ENCODE results near the gene CRYBG1. TPM values are rescaled to one million over a fixed set of nuclear protein-coding genes. Genes with fewer than 3 reads are reported as not detected.

Gene CRYBG1
- total and polyA plus RNA-seq, 2 of the 4 experiments (the other 2 are of a cell fraction) = 0.38 to 1.1 TPM

GRCh38 chr6:106446287-106446885, 85.9 kb downstream of the CRYBG1 start:
- Histone ChIP-seq H4K91ac (ENCODE audit: insufficient read depth, low read depth, low read length) (no peak overlapping the region), H3K56ac (ENCODE audit: extremely low read depth, insufficient read depth, low read length) (no peak overlapping the region), H2AFZ (replicated peaks; ENCODE audit: low read length, poor library complexity) (no peak overlapping the region), H2BK15ac (ENCODE audit: low read depth, low read length) (no peak overlapping the region), H3K4me1 (ENCODE audit: control insufficient read depth, insufficient read depth, low read length) (no peaks in the 10 kb centered on the region), H4K8ac (ENCODE audit: low read depth in 2 of 2, low read length in 2 of 2) (no peak overlapping the region), H3K4me3 (ENCODE audit: insufficient read depth, low read depth, low read length) (no peak overlapping the region), H3K9ac (ENCODE audit: low read depth, low read length) (no peak overlapping the region), H3K27ac (ENCODE audit: insufficient read depth, low read length) (no peak overlapping the region), H3K18ac (ENCODE audit: low read depth, low read length) (no peak overlapping the region), H3K27me3 (ENCODE audit: control insufficient read depth, insufficient read depth, low read length) (peaks cover 17% of the 10 kb centered on the region), H2BK5ac (ENCODE audit: low read depth, low read length, poor library complexity, severe bottlenecking) (no peak overlapping the region), H2AK5ac (ENCODE audit: low read depth, low read length) (no peak overlapping the region), H3K9me3 (ENCODE audit: control insufficient read depth, insufficient read depth, low read length) (no peaks in the 10 kb centered on the region), H3K4me2 (ENCODE audit: low read depth, low read length) (no peak overlapping the region), H3K79me1 (ENCODE audit: low read depth in 1 of 2, low read length in 2 of 2) (no peaks in the 10 kb centered on the region), H2BK120ac (ENCODE audit: low read depth, low read length) (no peak overlapping the region), H4K20me1 (ENCODE audit: insufficient read depth, low read length) (no peaks in the 10 kb centered on the region), H3K4ac (ENCODE audit: low read depth, low read length) (no peak overlapping the region), H3K23ac (ENCODE audit: low read depth, low read length) (no peak overlapping the region), H3K14ac (replicated peaks; ENCODE audit: low read depth, low read length) (no peak overlapping the region), H4K5ac (ENCODE audit: low read depth, low read length) (no peak overlapping the region), H2AK9ac (replicated peaks; ENCODE audit: low read depth, low read length, poor library complexity) (no peak overlapping the region), H3K9me1 (ENCODE audit: insufficient read depth, low read length) (no peaks in the 10 kb centered on the region), H3K36me3 (ENCODE audit: control insufficient read depth, insufficient read depth, low read length) (no peaks in the 10 kb centered on the region), H2BK20ac (ENCODE audit: low read depth, low read length) (no peak overlapping the region)
- dilution Hi-C loops (cut with HindIII; ENCODE audit: low sequenced_read_pairs, unreplicated experiment) = loop anchor here (25.0 kb wide), 1 partner anchor 116 kb away; no protein-coding TSS in a partner anchor
- in situ Hi-C loops (cut with MboI; ENCODE audit: low sequenced_read_pairs) = loop anchor here (5.0 kb wide), 2 partner anchors 121 to 536 kb away; no protein-coding TSS in a partner anchor
- POLR2A ChIA-PET (ENCODE audit: unreplicated experiment) = no interaction called here
- intact Hi-C loops (cut with micrococcal nuclease) = loop anchor here (1.0 to 10.0 kb wide), 5 partner anchors 66 to 962 kb away; no protein-coding TSS in a partner anchor
- peak; percentile 12 for DNase-seq
- peak; percentile 55 for TF ChIP-seq RAD21 (IDR thresholded peaks at IDR 0.05; ENCODE audit: low read length)
- TF ChIP-seq, protein P1, sequence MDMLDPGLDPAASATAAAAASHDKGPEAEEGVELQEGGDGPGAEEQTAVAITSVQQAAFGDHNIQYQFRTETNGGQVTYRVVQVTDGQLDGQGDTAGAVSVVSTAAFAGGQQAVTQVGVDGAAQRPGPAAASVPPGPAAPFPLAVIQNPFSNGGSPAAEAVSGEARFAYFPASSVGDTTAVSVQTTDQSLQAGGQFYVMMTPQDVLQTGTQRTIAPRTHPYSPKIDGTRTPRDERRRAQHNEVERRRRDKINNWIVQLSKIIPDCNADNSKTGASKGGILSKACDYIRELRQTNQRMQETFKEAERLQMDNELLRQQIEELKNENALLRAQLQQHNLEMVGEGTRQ (IDR thresholded peaks at IDR 0.05; ENCODE audit: low read depth, low read length) = no peak
- peak; percentile 67 for TF ChIP-seq SMC3 (IDR thresholded peaks at IDR 0.05; ENCODE audit: low read depth, low read length)
- no peak for TF ChIP-seq FOS (IDR thresholded peaks at IDR 0.05; ENCODE audit: low read depth, low read length)
- TF ChIP-seq CTCF (conservative IDR thresholded peaks at IDR 0.05; ENCODE audit: low read depth, low read length) = peak; percentile 64
- no TSS peak for BruUV-seq (replicated peaks)
- CTCF ChIA-PET = interaction anchor here (0.6 to 2.7 kb wide), 4 partner anchors 120 to 541 kb away, joined by 3 to 31 read pairs (median 5); no protein-coding TSS in a partner anchor
- ATAC-seq (ENCODE audit: low read depth) = peak; percentile 70
- WGBS, 2 experiments (ENCODE audit: extremely low coverage in 2 of 2, insufficient read length in 1 of 2) = no CpG with 5 or more reads among the region's 4 CpGs

Measured in IMR-90 (cell line).